Measurements from ENCODE around the gene TTLL12.

DNA sequence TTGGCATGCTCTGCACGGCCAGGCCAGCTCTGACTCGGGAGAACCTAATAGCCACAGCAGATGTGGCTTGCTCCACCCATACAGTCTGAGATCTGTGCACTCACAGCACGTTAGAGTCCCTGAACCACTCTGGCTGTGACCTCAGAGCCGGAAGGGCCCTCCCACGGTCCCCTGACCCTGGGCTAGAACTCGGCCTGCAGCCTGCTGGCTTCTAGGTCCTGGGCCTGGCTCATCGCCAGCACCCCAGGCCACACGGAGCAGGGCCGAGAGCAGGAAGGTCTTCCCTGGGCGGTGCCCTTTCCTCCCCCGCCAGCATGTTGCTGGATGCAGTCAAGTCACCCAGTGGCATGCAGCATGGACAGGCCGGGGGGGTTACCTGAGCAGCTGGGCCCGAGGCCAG, 35.3 kb upstream of the TTLL12 start:
- TF ChIP-seq, protein P1, sequence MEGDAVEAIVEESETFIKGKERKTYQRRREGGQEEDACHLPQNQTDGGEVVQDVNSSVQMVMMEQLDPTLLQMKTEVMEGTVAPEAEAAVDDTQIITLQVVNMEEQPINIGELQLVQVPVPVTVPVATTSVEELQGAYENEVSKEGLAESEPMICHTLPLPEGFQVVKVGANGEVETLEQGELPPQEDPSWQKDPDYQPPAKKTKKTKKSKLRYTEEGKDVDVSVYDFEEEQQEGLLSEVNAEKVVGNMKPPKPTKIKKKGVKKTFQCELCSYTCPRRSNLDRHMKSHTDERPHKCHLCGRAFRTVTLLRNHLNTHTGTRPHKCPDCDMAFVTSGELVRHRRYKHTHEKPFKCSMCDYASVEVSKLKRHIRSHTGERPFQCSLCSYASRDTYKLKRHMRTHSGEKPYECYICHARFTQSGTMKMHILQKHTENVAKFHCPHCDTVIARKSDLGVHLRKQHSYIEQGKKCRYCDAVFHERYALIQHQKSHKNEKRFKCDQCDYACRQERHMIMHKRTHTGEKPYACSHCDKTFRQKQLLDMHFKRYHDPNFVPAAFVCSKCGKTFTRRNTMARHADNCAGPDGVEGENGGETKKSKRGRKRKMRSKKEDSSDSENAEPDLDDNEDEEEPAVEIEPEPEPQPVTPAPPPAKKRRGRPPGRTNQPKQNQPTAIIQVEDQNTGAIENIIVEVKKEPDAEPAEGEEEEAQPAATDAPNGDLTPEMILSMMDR (IDR thresholded peaks at IDR 0.05), result no peak
- TF ChIP-seq POLR2A (IDR thresholded peaks at IDR 0.05), result no peak

Measured in esophagus squamous epithelium (tissue), 4 donors.